GM23338 (cell line): ENCODE measurements around the gene SORT1. TPM values are rescaled to one million over a fixed set of nuclear protein-coding genes. Genes with fewer than 3 reads are reported as not detected.
A peak's percentile ranks its signal among the peaks of the same experiment; 100 is the strongest.

Source experiments
- ATAC-seq: fragments of 200-7000 bp; cut with Tn5 transposase; 3 replicates; pipeline ENCODE4 v1.9.1; 2020
- DNase-seq: peaks from one replicate; pipeline ENCODE4 v3.0.0-alpha.2; 2015; ENCODE audit warnings: low spot score
- H2AFZ ChIP-seq: fragments of 200-600 bp; sonication (generic); 2 replicates; pipeline ENCODE4 v1.8.0; 2016; ENCODE audit warnings: antibody characterized with exemption, mild to moderate bottlenecking, moderate library complexity
- H3F3A ChIP-seq: fragments of 200-600 bp; sonication (generic); replicated peaks from 2 replicates; pipeline ENCODE4 v1.8.0; 2017; ENCODE audit warnings: antibody characterized with exemption, mixed run types, low read depth
- H3K27ac ChIP-seq: fragments of 200-600 bp; sonication (generic); 2 replicates; pipeline ENCODE4 v1.6.1; 2016; ENCODE audit warnings: low read depth
- H3K27me3 ChIP-seq: fragments of 200-600 bp; sonication (generic); 2 replicates; pipeline ENCODE4 v1.8.0; 2016; ENCODE audit warnings: mild to moderate bottlenecking, mixed run types, moderate library complexity; ENCODE audit not compliant: insufficient read depth
- H3K36me3 ChIP-seq: fragments of 200-600 bp; sonication (generic); 2 replicates; pipeline ENCODE4 v1.8.0; 2016; ENCODE audit warnings: mild to moderate bottlenecking; ENCODE audit not compliant: insufficient read depth
- H3K4me1 ChIP-seq: fragments of 200-600 bp; sonication (generic); 2 replicates; pipeline ENCODE4 v1.8.0; 2016; ENCODE audit warnings: mild to moderate bottlenecking, moderate library complexity; ENCODE audit not compliant: insufficient read depth
- H3K4me2 ChIP-seq: fragments of 200-600 bp; sonication (generic); 2 replicates; pipeline ENCODE4 v1.7.1; 2017; ENCODE audit warnings: mixed run types
- H3K4me3 ChIP-seq: fragments of 200-600 bp; sonication (generic); 2 replicates; pipeline ENCODE4 v1.6.1; 2016; ENCODE audit warnings: mixed run types
- H3K79me2 ChIP-seq: fragments of 200-600 bp; sonication (generic); replicated peaks from 2 replicates; pipeline ENCODE4 v1.8.0; 2017; ENCODE audit warnings: mild to moderate bottlenecking; ENCODE audit not compliant: insufficient read depth
- H3K9me2 ChIP-seq: fragments of 200-600 bp; sonication (generic); 2 replicates; pipeline ENCODE4 v1.8.0; 2017; ENCODE audit not compliant: insufficient read depth
- H4K20me1 ChIP-seq: fragments of 200-600 bp; sonication (generic); replicated peaks from 2 replicates; pipeline ENCODE4 v1.8.0; 2017; ENCODE audit warnings: mild to moderate bottlenecking; ENCODE audit not compliant: insufficient read depth
- H3K27ac Mint-ChIP-seq: 2 replicates; pipeline ENCODE4 v1.8.0; 2020; ENCODE audit warnings: inconsistent platforms, mild to moderate bottlenecking, moderate library complexity, mixed read lengths
- H3K27me3 Mint-ChIP-seq: 3 replicates; pipeline ENCODE4 v1.8.0; 2022; ENCODE audit warnings: low read depth, mild to moderate bottlenecking, moderate library complexity, mixed read lengths, inconsistent platforms; ENCODE audit not compliant: insufficient read depth, poor library complexity
- H3K36me3 Mint-ChIP-seq: 3 replicates; pipeline ENCODE4 v1.8.0; 2021; ENCODE audit warnings: low read depth, mild to moderate bottlenecking, inconsistent platforms, moderate library complexity, mixed read lengths
- H3K4me1 Mint-ChIP-seq: 3 replicates; pipeline ENCODE4 v1.8.0; 2020; ENCODE audit warnings: mild to moderate bottlenecking, inconsistent platforms, mixed read lengths
- H3K4me3 Mint-ChIP-seq: 3 replicates; pipeline ENCODE4 v1.8.0; 2021; ENCODE audit warnings: moderate library complexity, mild to moderate bottlenecking, inconsistent platforms, mixed read lengths
- H3K9me3 Mint-ChIP-seq: 3 replicates; pipeline ENCODE4 v1.8.0; 2020; ENCODE audit warnings: moderate library complexity, mild to moderate bottlenecking, inconsistent platforms, mixed read lengths
- CTCF ChIP-seq, 2 experiments: fragments of 200-600 bp in 1 of 2; sonication (generic) in 1 of 2; conservative IDR thresholded peaks; 2 replicates each; pipeline versions ENCODE4 v1.5.1 to v1.6.1; 2016 to 2017; ENCODE audit warnings: antibody characterized with exemption in 2 of 2, low read depth in 2 of 2, mild to moderate bottlenecking in 2 of 2, moderate library complexity in 1 of 2
- ETS1 ChIP-seq: IDR thresholded peaks from 2 replicates; pipeline ENCODE4 v1.6.1; 2016; ENCODE audit warnings: antibody characterized with exemption
- NANOG ChIP-seq: IDR thresholded peaks from 2 replicates; pipeline ENCODE4 v1.6.1; 2016; ENCODE audit warnings: antibody characterized with exemption, borderline replicate concordance
- REST ChIP-seq: IDR thresholded peaks from one replicate; pipeline ENCODE4 v1.6.1; 2018; ENCODE audit warnings: antibody characterized with exemption; ENCODE audit not compliant: unreplicated experiment
- ZNF114 ChIP-seq: fragments of 250-450 bp; sonication (Bioruptor Pico); IDR thresholded peaks from 2 replicates; pipeline ENCODE4 v1.5.0; 2020; ENCODE audit warnings: mild to moderate bottlenecking, moderate library complexity
- ZNF331 ChIP-seq: fragments of 250-450 bp; sonication (Bioruptor Pico); IDR thresholded peaks from 2 replicates; pipeline ENCODE4 v1.5.0; 2020; ENCODE audit warnings: low read depth, mild to moderate bottlenecking, moderate library complexity
- ZNF462 ChIP-seq: fragments of 250-450 bp; sonication (Bioruptor Pico); IDR thresholded peaks from 2 replicates; pipeline ENCODE4 v1.5.0; 2020; ENCODE audit warnings: mild to moderate bottlenecking, moderate library complexity
- polyA plus RNA-seq: library from polyadenylated mRNA; unstranded; fragments of >200 nt; fragmentation: Nextera tagmentation; extraction: Ambion mirVana; gene quantifications from 2 replicates; pipeline ENCODE4 v1.2.1, GENCODE V29; 2016
- total RNA-seq: library from RNA; depleted of rRNA; stranded (reverse); fragments of >200 nt; shearing (Covaris generic); gene quantifications from 2 replicates; pipeline ENCODE4 v1.2.3, GENCODE V29; 2014

The SORT1 gene
- total and polyA plus RNA-seq, 2 experiments from 2014 or later: 10.9 to 55.4 TPM

- TF ChIP-seq ETS1: no peak
- TF ChIP-seq REST: no peak
- TF ChIP-seq CTCF (conservative IDR thresholded peaks at IDR 0.05; ENCODE audit: low read depth in 2 of 2): no peak
These were observed 6.6 kb downstream of the SORT1 start (continued) for GRCh38 chr1:109391157-109391556.

- no peaks in the 10 kb centered on the region for H3K27me3 Mint-ChIP-seq
- ATAC-seq (no peak), DNase-seq (no peak)
- no peak overlapping the region for H3K27ac ChIP-seq
- no peak overlapping the region for H3K4me3 Mint-ChIP-seq
- H3K36me3 ChIP-seq: no peaks in the 10 kb centered on the region
- H3K4me1 Mint-ChIP-seq: peaks cover 28% of the 10 kb centered on the region
- no peak overlapping the region for H3K4me3 ChIP-seq
- H3K9me2 ChIP-seq: no peaks in the 10 kb centered on the region
- no peaks in the 10 kb centered on the region for H3K27me3 ChIP-seq
- no peaks in the 10 kb centered on the region for H3K9me3 Mint-ChIP-seq
- peaks cover 100% of the 10 kb centered on the region for H3K79me2 ChIP-seq
- no peak overlapping the region for H2AFZ ChIP-seq
- peaks cover 18% of the 10 kb centered on the region; the same call in 1 of the 2 replicates for H4K20me1 ChIP-seq
- no peaks in the 10 kb centered on the region for H3F3A ChIP-seq
- H3K36me3 Mint-ChIP-seq: peaks cover 3% of the 10 kb centered on the region; the same call in 1 of the 3 replicates
- peak overlapping the region; percentile 30 for H3K27ac Mint-ChIP-seq
- H3K4me2 ChIP-seq: no peak overlapping the region
- H3K4me1 ChIP-seq: peaks cover 24% of the 10 kb centered on the region
- TF ChIP-seq CTCF (conservative IDR thresholded peaks at IDR 0.05; ENCODE audit: low read depth in 2 of 2) (no peak), NANOG (no peak), ZNF331 (CRISPR knock-in tag) (no peak), ZNF462 (CRISPR knock-in tag) (no peak), ZNF114 (CRISPR knock-in tag) (no peak)
These were observed 7.9 kb downstream of the SORT1 start for GRCh38 chr1:109389638-109390341.
